RWPE2 (cell line): Measurements from ENCODE around the gene MKNK2.

ENCODE experiments used
- ATAC-seq: fragments of 200-7000 bp; cut with Tn5 transposase; 3 replicates; pipeline ENCODE4 v1.9.1; 2021; ENCODE audit warnings: low read depth
- DNase-seq: peaks from one replicate; pipeline ENCODE4 v3.0.0-alpha.2; 2020; ENCODE audit warnings: low spot score
- H3K27ac ChIP-seq: fragments of 450-650 bp; 2 replicates; pipeline ENCODE4 v1.5.1; 2017; ENCODE audit warnings: mild to moderate bottlenecking; ENCODE audit not compliant: poor library complexity, severe bottlenecking
- H3K27me3 ChIP-seq: fragments of 250-450 bp; sonication (Bioruptor Pico); 2 replicates; pipeline ENCODE4 v1.5.1; 2021; ENCODE audit warnings: mild to moderate bottlenecking, moderate library complexity; ENCODE audit not compliant: insufficient read depth, poor library complexity, severe bottlenecking
- H3K36me3 ChIP-seq: fragments of 250-450 bp; sonication (Bioruptor Pico); 2 replicates; pipeline ENCODE4 v1.5.1; 2020; ENCODE audit warnings: low read depth, mild to moderate bottlenecking, moderate library complexity
- H3K4me1 ChIP-seq: fragments of 250-450 bp; sonication (Bioruptor Pico); 2 replicates; pipeline ENCODE4 v1.5.1; 2021; ENCODE audit warnings: mild to moderate bottlenecking, moderate library complexity; ENCODE audit not compliant: insufficient read depth, poor library complexity, severe bottlenecking
- H3K4me3 ChIP-seq: fragments of 250-450 bp; sonication (Bioruptor Pico); 2 replicates; pipeline ENCODE4 v1.5.1; 2021; ENCODE audit warnings: mild to moderate bottlenecking, moderate library complexity; ENCODE audit not compliant: severe bottlenecking
- H3K9me3 ChIP-seq: fragments of 250-450 bp; sonication (Bioruptor Pico); 2 replicates; pipeline ENCODE4 v1.5.1; 2021; ENCODE audit warnings: mild to moderate bottlenecking, moderate library complexity; ENCODE audit not compliant: severe bottlenecking
- TF ChIP-seq, protein P1 (sequence below): fragments of 450-650 bp; IDR thresholded peaks from one replicate; pipeline ENCODE4 v1.5.1; 2017; ENCODE audit warnings: mild to moderate bottlenecking, moderate library complexity; ENCODE audit not compliant: poor library complexity, severe bottlenecking

MKNK2 gene

GRCh38 chr19:2048104-2048958, 2.7 kb downstream of the MKNK2 start:
- Histone ChIP-seq H3K4me3 (peak overlapping the region; percentile 77), H3K4me1 (peaks cover 40% of the 10 kb centered on the region), H3K27ac (peak overlapping the region; percentile 83), H3K9me3 (no peaks in the 10 kb centered on the region), H3K27me3 (no peaks in the 10 kb centered on the region), H3K36me3 (peaks cover 70% of the 10 kb centered on the region)
- TF ChIP-seq, protein P1, sequence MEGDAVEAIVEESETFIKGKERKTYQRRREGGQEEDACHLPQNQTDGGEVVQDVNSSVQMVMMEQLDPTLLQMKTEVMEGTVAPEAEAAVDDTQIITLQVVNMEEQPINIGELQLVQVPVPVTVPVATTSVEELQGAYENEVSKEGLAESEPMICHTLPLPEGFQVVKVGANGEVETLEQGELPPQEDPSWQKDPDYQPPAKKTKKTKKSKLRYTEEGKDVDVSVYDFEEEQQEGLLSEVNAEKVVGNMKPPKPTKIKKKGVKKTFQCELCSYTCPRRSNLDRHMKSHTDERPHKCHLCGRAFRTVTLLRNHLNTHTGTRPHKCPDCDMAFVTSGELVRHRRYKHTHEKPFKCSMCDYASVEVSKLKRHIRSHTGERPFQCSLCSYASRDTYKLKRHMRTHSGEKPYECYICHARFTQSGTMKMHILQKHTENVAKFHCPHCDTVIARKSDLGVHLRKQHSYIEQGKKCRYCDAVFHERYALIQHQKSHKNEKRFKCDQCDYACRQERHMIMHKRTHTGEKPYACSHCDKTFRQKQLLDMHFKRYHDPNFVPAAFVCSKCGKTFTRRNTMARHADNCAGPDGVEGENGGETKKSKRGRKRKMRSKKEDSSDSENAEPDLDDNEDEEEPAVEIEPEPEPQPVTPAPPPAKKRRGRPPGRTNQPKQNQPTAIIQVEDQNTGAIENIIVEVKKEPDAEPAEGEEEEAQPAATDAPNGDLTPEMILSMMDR: no peak
- DNase-seq (no peak), ATAC-seq (no peak)

DNA sequence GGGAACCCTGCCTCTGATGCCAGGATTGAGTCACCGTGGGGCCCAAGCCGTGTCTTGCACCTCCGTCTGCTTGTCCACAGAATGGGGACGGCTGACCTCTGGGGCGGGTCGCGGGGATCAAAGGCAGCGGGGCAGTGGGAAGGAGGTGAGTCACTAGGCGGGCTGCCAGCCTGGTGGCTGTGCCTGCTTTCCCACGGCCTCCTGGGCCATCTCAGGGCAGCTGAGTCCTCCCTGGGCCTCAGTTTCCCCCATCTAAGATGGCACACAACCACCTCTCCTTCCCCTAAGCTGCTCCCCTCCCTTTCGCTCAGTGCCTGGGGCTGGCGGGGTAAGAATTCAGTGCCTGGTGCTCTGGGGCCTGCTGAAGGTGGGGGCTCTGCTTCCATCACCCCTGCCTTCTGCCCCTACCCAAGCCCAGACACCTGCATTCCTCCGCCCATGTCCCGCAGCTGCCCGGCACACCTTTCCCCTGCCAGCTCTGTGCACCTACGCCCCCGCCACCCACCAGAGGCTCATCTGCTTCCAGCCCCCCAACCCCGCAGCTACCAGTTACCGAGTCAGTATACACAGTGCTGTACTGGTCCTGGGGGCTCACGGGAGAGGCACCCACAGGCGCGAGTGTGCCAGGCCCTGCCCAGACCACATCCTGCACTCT, 3.5 kb downstream of the MKNK2 start:
- H3K9me3 ChIP-seq: no peaks in the 10 kb centered on the region
- H3K4me3 ChIP-seq: no peak overlapping the region
- H3K27me3 ChIP-seq: no peaks in the 10 kb centered on the region
- H3K36me3 ChIP-seq: peaks cover 78% of the 10 kb centered on the region
- peak overlapping the region; percentile 83 for H3K27ac ChIP-seq
- peaks cover 48% of the 10 kb centered on the region for H3K4me1 ChIP-seq
- TF ChIP-seq, protein P1: no peak
- DNase-seq (peak; percentile 79), ATAC-seq (no peak)

DNA sequence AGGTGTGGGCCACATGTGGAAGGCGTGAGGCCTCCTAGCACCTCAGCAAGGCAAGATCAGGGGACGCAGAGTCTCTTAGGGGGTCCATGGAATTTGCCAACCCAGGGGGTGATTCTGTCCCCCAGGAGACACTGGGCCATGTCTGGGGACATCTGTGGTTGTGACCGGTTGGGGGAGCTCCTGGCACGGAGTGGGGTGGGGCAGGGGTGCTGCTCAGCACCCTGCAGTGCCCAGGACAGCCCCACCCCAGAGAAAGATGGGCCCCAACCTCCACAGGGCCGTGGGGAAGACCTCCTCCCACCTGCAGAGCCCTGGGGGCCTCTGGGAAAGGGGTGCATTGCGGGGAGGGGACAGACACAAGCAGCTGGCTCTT, 4.0 kb downstream of the MKNK2 start:
- no peak for DNase-seq
- Histone ChIP-seq H3K27ac (peak overlapping the region; percentile 83), H3K36me3 (peaks cover 82% of the 10 kb centered on the region), H3K9me3 (no peaks in the 10 kb centered on the region), H3K4me3 (no peak overlapping the region), H3K27me3 (no peaks in the 10 kb centered on the region), H3K4me1 (peaks cover 46% of the 10 kb centered on the region)
- TF ChIP-seq, protein P1: no peak
- ATAC-seq: no peak

DNA sequence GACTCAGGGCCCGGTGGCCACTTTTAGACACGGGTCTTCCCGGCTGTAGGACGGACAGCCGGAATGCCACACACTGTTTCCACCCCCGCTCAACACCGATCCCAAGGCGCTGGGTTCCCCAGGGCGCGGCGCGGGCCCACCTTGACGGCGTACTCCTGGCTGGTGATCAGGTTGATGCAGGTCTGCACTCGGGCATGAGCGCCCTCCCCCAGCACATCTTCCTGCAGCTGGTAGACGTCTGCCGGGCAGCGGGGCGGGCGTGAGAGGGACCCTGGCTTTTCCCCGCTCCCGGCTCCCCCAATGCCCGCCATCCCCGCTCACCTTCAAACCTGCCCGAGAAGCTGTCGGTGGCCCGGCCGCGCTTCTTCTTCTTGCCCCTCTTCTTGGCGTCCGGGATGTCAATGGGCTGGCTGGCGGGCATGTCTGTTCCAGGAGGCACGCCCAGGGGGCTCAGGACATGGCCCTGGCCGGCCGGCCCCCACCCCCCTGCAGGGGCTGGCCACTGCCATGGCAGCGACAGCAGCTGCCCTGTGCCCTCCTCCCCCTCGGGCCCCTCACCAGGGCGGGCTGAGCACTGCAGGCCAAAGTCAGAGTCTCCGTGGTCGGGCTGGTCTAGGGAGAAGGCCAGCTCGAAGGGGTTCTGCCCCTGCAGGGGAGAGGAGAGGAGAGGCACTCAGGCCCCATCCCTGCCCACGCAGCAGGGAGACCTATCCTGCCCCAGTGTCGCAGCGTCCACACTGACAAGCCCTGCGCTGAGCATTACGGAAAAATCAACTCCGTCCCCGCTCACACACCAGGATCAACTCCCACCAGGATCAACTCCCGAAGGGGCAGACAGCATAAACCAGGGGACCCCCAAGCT, 4.8 kb downstream of the MKNK2 start:
- Histone ChIP-seq H3K9me3 (no peaks in the 10 kb centered on the region), H3K36me3 (peaks cover 88% of the 10 kb centered on the region), H3K27me3 (no peaks in the 10 kb centered on the region), H3K4me1 (peaks cover 46% of the 10 kb centered on the region), H3K27ac (peak overlapping the region; percentile 83), H3K4me3 (no peak overlapping the region)
- peak; percentile 59 for DNase-seq
- TF ChIP-seq, protein P1: no peak
- no peak for ATAC-seq
